Measurements from ENCODE around the gene NR1H3.

DNA sequence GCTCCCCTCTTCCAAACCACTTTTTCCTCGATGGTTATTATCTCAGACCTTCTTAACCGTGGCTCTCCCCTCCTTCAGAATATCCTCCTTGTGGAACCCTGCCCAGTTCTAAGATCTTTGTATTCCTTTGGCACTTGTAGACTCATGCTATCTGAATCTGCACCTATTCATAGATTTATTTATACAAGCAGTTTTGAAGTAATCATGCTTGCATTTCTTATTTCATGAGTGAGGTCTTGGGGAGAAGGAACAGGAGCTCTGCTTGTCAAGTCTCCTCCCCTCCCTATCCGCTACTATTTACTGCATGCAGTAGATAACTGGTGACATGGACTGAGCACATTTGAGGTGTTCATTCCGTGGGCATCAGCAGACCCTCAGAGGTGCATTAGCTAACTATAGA lies 6.7 kb downstream of the NR1H3 start:
- TF ChIP-seq CTCF (IDR thresholded peaks at IDR 0.05) (no peak), EP300 (IDR thresholded peaks at IDR 0.05) (no peak)
